Measurements from ENCODE around the gene PCDHGA8.
A peak's percentile ranks its signal among the peaks of the same experiment; 100 is the strongest.

- TF ChIP-seq CTCF (IDR thresholded peaks at IDR 0.05) (peak in 4 of 12 donors; percentile 16 to 31 (median 24)), POLR2A (IDR thresholded peaks at IDR 0.05) (no peak)
Measured at GRCh38 chr5:141382469-141383294, 9.8 kb upstream of the PCDHGA8 start, which contains the start of gene PCDHGA7.

Measured in heart left ventricle (tissue), 13 donors.